OCI-LY7 (cell line): ENCODE measurements around the gene IMMP2L. TPM values are rescaled to one million over a fixed set of nuclear protein-coding genes. Genes with fewer than 3 reads are reported as not detected.

ENCODE experiments used
- BruUV-seq: library from RNA; stranded (reverse); fragments of 400-500 nt; replicated peaks from 2 replicates; lab custom pipeline; 2021; lab: Mats Ljungman, UMichigan
- CTCF ChIA-PET: fragments of 300-600 bp; sonication (Branson Sonifier 250); formaldehyde crosslinking; loops from one replicate; lab custom pipeline; 2022; ENCODE audit warnings: antibody characterized with exemption; ENCODE audit not compliant: unreplicated experiment; lab: Charles Lee
- POLR2A ChIA-PET: fragments of 300-600 bp; sonication (Branson Sonifier 250); formaldehyde crosslinking; loops from one replicate; lab custom pipeline; 2022; ENCODE audit warnings: antibody characterized with exemption; lab: Charles Lee
- DNase-seq: peaks from one replicate; pipeline ENCODE4 v3.0.0-alpha.2; 2015; ENCODE audit warnings: low spot score
- H2AFZ ChIP-seq: fragments of 200-600 bp; sonication (generic), shearing (Covaris generic); 2 replicates; pipeline ENCODE4 v1.6.1; 2014; ENCODE audit warnings: mild to moderate bottlenecking, antibody characterized with exemption, low read length, moderate library complexity
- H3K27ac ChIP-seq: fragments of 200-600 bp; sonication (generic); 2 replicates; pipeline ENCODE4 v1.5.1; 2014; ENCODE audit warnings: mixed run types, low read depth, mild to moderate bottlenecking, moderate library complexity, low read length, inconsistent platforms; ENCODE audit not compliant: poor library complexity, severe bottlenecking
- H3K36me3 ChIP-seq: fragments of 200-600 bp; sonication (generic); 2 replicates; pipeline ENCODE4 v1.6.1; 2014; ENCODE audit warnings: mild to moderate bottlenecking, antibody characterized with exemption, low read length, moderate library complexity, mixed read lengths; ENCODE audit not compliant: insufficient read depth
- H3K4me1 ChIP-seq: fragments of 200-600 bp; sonication (generic); 2 replicates; pipeline ENCODE4 v1.5.1; 2014; ENCODE audit warnings: mild to moderate bottlenecking, low read length; ENCODE audit not compliant: insufficient read depth, poor library complexity, severe bottlenecking
- H3K4me2 ChIP-seq: fragments of 200-600 bp; sonication (generic); 2 replicates; pipeline ENCODE4 v1.6.1; 2014; ENCODE audit warnings: mild to moderate bottlenecking, low read length
- H3K4me3 ChIP-seq: fragments of 200-600 bp; sonication (generic); 2 replicates; pipeline ENCODE4 v1.5.1; 2014; ENCODE audit warnings: mild to moderate bottlenecking, low read depth, low read length; ENCODE audit not compliant: poor library complexity, severe bottlenecking
- H3K79me2 ChIP-seq: fragments of 200-600 bp; sonication (generic); 2 replicates; pipeline ENCODE4 v1.6.1; 2016; ENCODE audit warnings: low read depth, mild to moderate bottlenecking, low read length, moderate library complexity, mixed read lengths; ENCODE audit not compliant: insufficient read depth
- H3K9me2 ChIP-seq: fragments of 200-600 bp; sonication (generic); 2 replicates; pipeline ENCODE4 v1.6.1; 2016; ENCODE audit warnings: mild to moderate bottlenecking, low read length, mixed read lengths; ENCODE audit not compliant: insufficient read depth
- H3K9me3 ChIP-seq: fragments of 200-600 bp; sonication (generic); 2 replicates; pipeline ENCODE4 v1.6.1; 2014; ENCODE audit warnings: mild to moderate bottlenecking, mixed run types, low read length, mixed read lengths
- H4K20me1 ChIP-seq: fragments of 200-600 bp; sonication (generic); 2 replicates; pipeline ENCODE4 v1.6.1; 2014; ENCODE audit warnings: mild to moderate bottlenecking, antibody characterized with exemption, low read length, moderate library complexity, mixed read lengths; ENCODE audit not compliant: insufficient read depth
- CTCF ChIP-seq: fragments of 200-600 bp; sonication (generic); conservative IDR thresholded peaks from 2 replicates; pipeline ENCODE4 v1.5.1; 2014; ENCODE audit warnings: mild to moderate bottlenecking, antibody characterized with exemption, low read length, moderate library complexity, mixed read lengths
- EZH2phosphoT487 ChIP-seq: fragments of 200-600 bp; sonication (generic); IDR thresholded peaks from 2 replicates; pipeline ENCODE4 v1.6.1; 2018; ENCODE audit warnings: low read depth, borderline replicate concordance, mild to moderate bottlenecking, mixed run types, antibody characterized with exemption, low read length, moderate library complexity, mixed read lengths
- intact Hi-C: fragments of 100-400 bp; cut with micrococcal nuclease; formaldehyde crosslinking; loops from one replicate; pipeline ENCODE4 v1.10.0; 2022; ENCODE audit not compliant: unreplicated experiment
- total RNA-seq, 2 experiments: library from RNA; depleted of rRNA in 1 of 2; stranded (reverse); fragments of >200 nt in 1 of 2; shearing (Covaris generic) in 1 of 2; gene quantifications; 2 replicates each; pipeline ENCODE4 v1.2.3, GENCODE V29; 2014 to 2022

The IMMP2L gene
- total RNA-seq, 2 experiments from 2014 or later, result 8.0 to 25.4 TPM

- no peaks in the 10 kb centered on the region for H3K4me1 ChIP-seq
- intact Hi-C loops, result no loop called here
- H3K4me2 ChIP-seq, result no peak overlapping the region
- no peaks in the 10 kb centered on the region for H3K9me3 ChIP-seq
- no peaks in the 10 kb centered on the region for H3K36me3 ChIP-seq
- no peak overlapping the region for H3K4me3 ChIP-seq
- BruUV-seq, result no TSS peak
- ChIA-PET CTCF (no interaction called here), POLR2A (interaction anchor here (1.1 kb wide), 1 partner anchor 164 kb away, joined by 3 read pairs; no protein-coding TSS in a partner anchor)
- DNase-seq, result no peak
- H3K9me2 ChIP-seq, result no peaks in the 10 kb centered on the region
- no peaks in the 10 kb centered on the region for H4K20me1 ChIP-seq
- TF ChIP-seq EZH2phosphoT487, result no peak
- no peak for TF ChIP-seq CTCF
- H2AFZ ChIP-seq, result no peak overlapping the region
- no peaks in the 10 kb centered on the region for H3K79me2 ChIP-seq
- H3K27ac ChIP-seq, result no peak overlapping the region
Measured at GRCh38 chr7:110943701-110944345, 618.5 kb downstream of the IMMP2L start.

GRCh38 chr7:110941385-110941784, 620.9 kb downstream of the IMMP2L start:
- ChIA-PET CTCF (no interaction called here), POLR2A (no interaction called here)
- H3K79me2 ChIP-seq, result no peaks in the 10 kb centered on the region
- no peak overlapping the region for H3K27ac ChIP-seq
- TF ChIP-seq CTCF, result no peak
- H3K4me3 ChIP-seq, result no peak overlapping the region
- H3K9me3 ChIP-seq, result no peaks in the 10 kb centered on the region
- intact Hi-C loops, result no loop called here
- no TSS peak for BruUV-seq
- H3K4me2 ChIP-seq, result no peak overlapping the region
- no peaks in the 10 kb centered on the region for H3K4me1 ChIP-seq
- no peaks in the 10 kb centered on the region for H3K9me2 ChIP-seq
- no peak overlapping the region for H2AFZ ChIP-seq
- H3K36me3 ChIP-seq, result no peaks in the 10 kb centered on the region
- no peak for DNase-seq
- H4K20me1 ChIP-seq, result no peaks in the 10 kb centered on the region

- ChIA-PET CTCF (no interaction called here), POLR2A (no interaction called here)
- no TSS peak for BruUV-seq
- no peaks in the 10 kb centered on the region for H4K20me1 ChIP-seq
- H3K36me3 ChIP-seq, result no peaks in the 10 kb centered on the region
- H3K4me2 ChIP-seq, result no peak overlapping the region
- no peak overlapping the region for H3K27ac ChIP-seq
- TF ChIP-seq CTCF (no peak), EZH2phosphoT487 (no peak)
- intact Hi-C loops, result no loop called here
- no peak overlapping the region for H2AFZ ChIP-seq
- DNase-seq, result no peak
- H3K9me3 ChIP-seq, result no peaks in the 10 kb centered on the region
- H3K79me2 ChIP-seq, result no peaks in the 10 kb centered on the region
- no peaks in the 10 kb centered on the region for H3K9me2 ChIP-seq
- no peak overlapping the region for H3K4me3 ChIP-seq
- H3K4me1 ChIP-seq, result no peaks in the 10 kb centered on the region
Measured at GRCh38 chr7:110940756-110941155, 621.5 kb downstream of the IMMP2L start.
